Neuronal stem cell (in vitro differentiated cells): Measurements from ENCODE around the gene FPR1.
"Not testable (repeated sequence)": the region's sequence is repeated elsewhere in the genome, so short reads cannot be mapped to it uniquely, and the experiment has no call there.

ENCODE experiments used
- DNase-seq: peaks from one replicate; pipeline ENCODE4 v3.0.0-alpha.2; 2013; ENCODE audit warnings: low spot score
- H2AFZ ChIP-seq: one replicate; pipeline ENCODE4 v1.6.1; 2013; ENCODE audit warnings: mild to moderate bottlenecking, low read length, inconsistent platforms
- H2AK5ac ChIP-seq: 2 replicates; pipeline ENCODE4 v1.6.1; 2013; ENCODE audit warnings: low read depth, mild to moderate bottlenecking, inconsistent platforms, low read length, moderate library complexity, mixed read lengths
- H2BK120ac ChIP-seq: 2 replicates; pipeline ENCODE4 v1.6.1; 2013; ENCODE audit warnings: low read depth, mild to moderate bottlenecking, inconsistent platforms, low read length, moderate library complexity, mixed read lengths
- H2BK12ac ChIP-seq: one replicate; pipeline ENCODE4 v1.6.1; 2013; ENCODE audit warnings: low read length, inconsistent platforms
- H2BK15ac ChIP-seq: 2 replicates; pipeline ENCODE4 v1.6.1; 2013; ENCODE audit warnings: mild to moderate bottlenecking, low read length, inconsistent platforms, mixed read lengths
- H2BK5ac ChIP-seq: one replicate; pipeline ENCODE4 v1.6.1; 2013; ENCODE audit warnings: inconsistent platforms, mild to moderate bottlenecking, low read length, moderate library complexity
- H3K14ac ChIP-seq: one replicate; pipeline ENCODE4 v1.6.1; 2013; ENCODE audit warnings: low read length, inconsistent platforms
- H3K18ac ChIP-seq: 2 replicates; pipeline ENCODE4 v1.6.1; 2013; ENCODE audit warnings: low read length, inconsistent platforms
- H3K23ac ChIP-seq: 2 replicates; pipeline ENCODE4 v1.6.1; 2013; ENCODE audit warnings: low read depth, mild to moderate bottlenecking, mixed read lengths, low read length, inconsistent platforms; ENCODE audit not compliant: poor library complexity
- H3K27ac ChIP-seq: replicated peaks from 3 replicates; pipeline ENCODE4 v1.5.1; 2013; ENCODE audit warnings: low read length, inconsistent platforms
- H3K27me3 ChIP-seq, 3 experiments: 2 replicates each; pipeline ENCODE4 v1.6.1; 2013; ENCODE audit warnings: low read length in 3 of 3, mild to moderate bottlenecking in 2 of 3, inconsistent platforms in 1 of 3, low read depth in 1 of 3, mixed read lengths in 1 of 3, moderate library complexity in 1 of 3; ENCODE audit not compliant: control insufficient read depth in 3 of 3, insufficient read depth in 3 of 3
- H3K36me3 ChIP-seq, 2 donors: replicated peaks in 1 of 2; 2 replicates each; pipeline ENCODE4 v1.6.1; 2013; ENCODE audit warnings: low read length in 2 of 2; ENCODE audit not compliant: control insufficient read depth in 2 of 2, insufficient read depth in 2 of 2
- H3K4ac ChIP-seq: 2 replicates; pipeline ENCODE4 v1.6.1; 2013; ENCODE audit warnings: inconsistent platforms, mild to moderate bottlenecking, low read length, moderate library complexity
- H3K4me1 ChIP-seq, 2 donors: 1 replicate in 1 of 2; 2 replicates in 1 of 2; pipeline ENCODE4 v1.6.1; 2013; ENCODE audit warnings: low read length in 2 of 2, low read depth in 1 of 2; ENCODE audit not compliant: control insufficient read depth in 2 of 2, insufficient read depth in 1 of 2
- H3K4me2 ChIP-seq: one replicate; pipeline ENCODE4 v1.6.1; 2013; ENCODE audit warnings: mild to moderate bottlenecking, low read length, inconsistent platforms; ENCODE audit not compliant: insufficient read depth, poor library complexity, severe bottlenecking
- H3K4me3 ChIP-seq, 2 donors: 2 replicates each; pipeline ENCODE4 v1.5.1; 2013; ENCODE audit warnings: low read length in 2 of 2, mild to moderate bottlenecking in 2 of 2, inconsistent platforms in 1 of 2, moderate library complexity in 1 of 2
- H3K79me1 ChIP-seq: one replicate; pipeline ENCODE4 v1.6.1; 2013; ENCODE audit warnings: low read depth, mild to moderate bottlenecking, inconsistent platforms, low read length, moderate library complexity
- H3K9ac ChIP-seq: one replicate; pipeline ENCODE4 v1.6.1; 2013; ENCODE audit warnings: mild to moderate bottlenecking, low read depth, low read length, inconsistent platforms; ENCODE audit not compliant: poor library complexity
- H3K9me3 ChIP-seq, 2 donors: replicated peaks in 1 of 2; 2 replicates each; pipeline versions ENCODE3 to v1.6.1; 2013; ENCODE audit warnings: low read length in 2 of 2, mild to moderate bottlenecking in 2 of 2, inconsistent platforms in 1 of 2, low read depth in 1 of 2, mixed read lengths in 1 of 2, moderate library complexity in 1 of 2; ENCODE audit not compliant: control insufficient read depth in 2 of 2, insufficient read depth in 1 of 2
- H4K8ac ChIP-seq: one replicate; pipeline ENCODE4 v1.6.1; 2013; ENCODE audit warnings: low read depth, mild to moderate bottlenecking, inconsistent platforms, low read length, moderate library complexity
- H4K91ac ChIP-seq: one replicate; pipeline ENCODE4 v1.6.1; 2013; ENCODE audit warnings: low read length, low read depth, mild to moderate bottlenecking, inconsistent platforms; ENCODE audit not compliant: poor library complexity
- WGBS, 2 donors: extraction: QIAGEN DNeasy Blood & Tissue Kit; methylation state at CpG; one replicate each; pipeline ENCODE4 v1.1.7; 2013; ENCODE audit warnings: missing lambda C conversion rate in 2 of 2, mixed read lengths in 1 of 2; ENCODE audit not compliant: insufficient read length in 2 of 2, insufficient replicate concordance in 1 of 2; ENCODE audit errors: extremely low coverage in 2 of 2; 5-methylcytosine and 5-hydroxymethylcytosine counted together

The FPR1 gene

DNA sequence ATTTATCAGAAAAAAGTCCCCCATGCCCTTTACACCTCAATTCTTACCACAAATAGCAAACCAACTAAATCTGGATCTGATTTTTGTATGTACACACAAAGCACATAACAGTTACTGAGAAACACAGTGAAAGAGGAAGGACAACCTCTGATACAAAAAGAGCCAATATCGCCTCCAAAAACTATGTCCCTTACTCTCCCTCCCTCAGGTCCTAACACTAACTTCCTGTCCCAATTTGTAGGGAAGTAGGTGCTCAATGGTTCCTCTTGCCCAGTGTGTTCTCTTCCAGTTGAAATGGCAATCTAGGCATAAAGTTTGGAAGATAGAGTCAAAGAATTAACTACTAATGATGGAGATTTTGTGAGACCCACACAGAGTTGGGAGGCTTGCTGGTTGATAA, 27.5 kb upstream of the FPR1 start:
- Histone ChIP-seq H3K14ac (no peak overlapping the region), H3K18ac (no peak overlapping the region), H3K27ac (no peak overlapping the region), H3K27me3 (peaks cover 0 to 7% (median 0%) of the 10 kb centered on the region in 3 experiments), H3K4me1 (no peaks in the 10 kb centered on the region), H3K9ac (no peak overlapping the region), H3K4me3 (no peak overlapping the region), H3K23ac (no peak overlapping the region), H4K91ac (no peak overlapping the region), H2BK5ac (no peak overlapping the region), H2AFZ (no peak overlapping the region), H3K9me3 (no peaks in the 10 kb centered on the region), H3K36me3 (no peaks in the 10 kb centered on the region), H2BK15ac (no peak overlapping the region), H3K79me1 (no peaks in the 10 kb centered on the region), H2BK12ac (no peak overlapping the region), H2AK5ac (no peak overlapping the region), H2BK120ac (no peak overlapping the region), H3K4ac (no peak overlapping the region), H4K8ac (no peak overlapping the region), H3K4me2 (no peak overlapping the region)
- no CpG with 5 or more reads among the region's 1 CpG for WGBS, 2 donors
- DNase-seq: no peak

DNA sequence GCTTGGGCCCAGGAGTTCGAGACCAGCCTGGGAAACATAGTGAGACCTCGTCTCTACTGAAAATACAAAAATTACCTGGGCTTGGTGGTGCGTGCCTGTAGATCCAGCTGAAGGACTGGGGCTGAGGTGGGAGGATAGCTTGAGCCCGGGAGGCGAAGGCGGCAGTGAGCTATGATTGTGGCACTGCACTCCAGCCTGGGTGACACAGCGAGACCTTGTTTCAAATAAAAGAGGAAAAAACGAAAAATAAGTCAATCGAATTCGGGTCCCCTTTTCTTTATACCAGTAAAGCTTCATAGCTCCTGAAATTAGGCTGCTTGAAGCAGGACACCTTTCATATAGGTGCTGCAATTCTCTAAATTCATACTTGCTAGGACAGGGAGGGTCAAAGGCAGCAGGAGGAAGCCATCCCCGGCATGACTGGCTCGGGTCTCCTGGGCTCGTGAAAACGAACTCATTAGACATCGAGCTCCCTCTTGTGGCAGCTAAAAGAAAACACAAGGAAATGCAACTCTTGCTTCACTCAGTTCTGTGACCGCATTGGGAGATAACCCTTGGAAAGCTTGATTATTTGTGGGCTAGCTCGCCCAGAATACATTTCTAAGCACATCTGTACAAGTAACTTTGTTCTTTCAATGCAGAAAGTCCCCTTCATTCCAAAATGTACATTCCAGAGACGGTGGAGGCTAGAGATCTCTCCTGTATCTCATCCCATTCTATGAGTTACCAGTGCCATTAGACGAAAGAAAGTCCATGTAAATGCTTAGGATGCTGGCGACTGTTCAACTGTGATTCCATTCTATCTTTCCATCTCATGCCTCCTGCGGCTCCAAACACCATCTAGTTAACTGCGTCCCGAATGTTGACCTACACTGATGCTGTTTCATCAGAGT, 26.1 kb upstream of the FPR1 start:
- Histone ChIP-seq H3K14ac (no peak overlapping the region), H3K4me2 (no peak overlapping the region), H3K79me1 (no peaks in the 10 kb centered on the region), H3K36me3 (no peaks in the 10 kb centered on the region), H3K18ac (no peak overlapping the region), H2AFZ (peak overlapping the region; percentile 71), H4K91ac (no peak overlapping the region), H2BK120ac (no peak overlapping the region), H3K4me3 (no peak overlapping the region), H2BK12ac (no peak overlapping the region), H3K23ac (no peak overlapping the region), H3K27ac (no peak overlapping the region), H3K9ac (no peak overlapping the region), H3K9me3 (no peaks in the 10 kb centered on the region), H4K8ac (no peak overlapping the region), H2BK15ac (no peak overlapping the region), H2BK5ac (no peak overlapping the region), H3K4ac (no peak overlapping the region), H3K27me3 (peaks cover 0 to 7% (median 0%) of the 10 kb centered on the region in 3 experiments), H2AK5ac (no peak overlapping the region), H3K4me1 (no peaks in the 10 kb centered on the region)
- peak; percentile 70 for DNase-seq
- no CpG with 5 or more reads among the region's 23 CpGs for WGBS, 2 donors

GRCh38 chr19:51776561-51776960, 24.9 kb upstream of the FPR1 start:
- not testable (repeated sequence) for H2BK5ac ChIP-seq, H3K14ac ChIP-seq, DNase-seq, H4K8ac ChIP-seq, H3K27me3 ChIP-seq, H3K36me3 ChIP-seq, H2AK5ac ChIP-seq, H3K27ac ChIP-seq, H3K79me1 ChIP-seq, H2BK120ac ChIP-seq, H3K18ac ChIP-seq, H2BK12ac ChIP-seq, H3K4me2 ChIP-seq, H2AFZ ChIP-seq, H3K9ac ChIP-seq, H2BK15ac ChIP-seq, H3K4me3 ChIP-seq, H4K91ac ChIP-seq, H3K9me3 ChIP-seq, H3K4me1 ChIP-seq, H3K23ac ChIP-seq, H3K4ac ChIP-seq
- WGBS, 2 donors: no CpG with 5 or more reads among the region's 1 CpG

GRCh38 chr19:51772977-51773376, 21.3 kb upstream of the FPR1 start:
- H4K8ac ChIP-seq: no peak overlapping the region
- no CpG with 5 or more reads among the region's 6 CpGs for WGBS, 2 donors
- no peak overlapping the region for H2BK120ac ChIP-seq

More at GRCh38 chr19:51772977-51773376, 21.3 kb upstream of the FPR1 start:
- Histone ChIP-seq H2BK5ac (no peak overlapping the region), H3K4me3 (no peak overlapping the region), H4K91ac (no peak overlapping the region), H3K14ac (no peak overlapping the region), H2AFZ (no peak overlapping the region), H3K23ac (no peak overlapping the region), H3K27ac (no peak overlapping the region), H3K9ac (no peak overlapping the region), H2AK5ac (no peak overlapping the region), H3K9me3 (no peaks in the 10 kb centered on the region), H3K27me3 (no peaks in the 10 kb centered on the region), H3K18ac (no peak overlapping the region), H3K4me1 (no peaks in the 10 kb centered on the region), H2BK12ac (no peak overlapping the region), H3K4ac (no peak overlapping the region), H3K79me1 (no peaks in the 10 kb centered on the region), H2BK15ac (no peak overlapping the region), H3K4me2 (no peak overlapping the region), H3K36me3 (no peaks in the 10 kb centered on the region)
- DNase-seq: no peak
